ENCODE measurements around the gene KMT2B. TPM values are rescaled to one million over a fixed set of nuclear protein-coding genes. Genes with fewer than 3 reads are reported as not detected.
A peak's percentile ranks its signal among the peaks of the same experiment; 100 is the strongest.

Gene KMT2B
- total and polyA plus RNA-seq, 2 of the 8 experiments (the other 6 are each of a cell fraction or from before 2014, with no cell fraction given): 26.7 to 38.6 TPM

GRCh38 chr19:35740108-35740422 is 22.3 kb downstream of the KMT2B start:
- Histone ChIP-seq H3K4ac (replicated peaks; ENCODE audit: insufficient read length, low read depth, low read length) (no peak overlapping the region), H3K4me2 (ENCODE audit: insufficient read depth in 1 of 2, low read depth in 2 of 2, low read length in 2 of 2) (peak overlapping the region; percentile 70 to 78), H3K79me1 (ENCODE audit: low read depth, low read length) (no peaks in the 10 kb centered on the region; the same call in 1 of the 2 replicates), H3K14ac (ENCODE audit: insufficient read length) (no peak overlapping the region), H3K4me3 (ENCODE audit: extremely low read depth in 1 of 4, insufficient read depth in 2 of 4, low read depth in 3 of 4, low read length in 4 of 4) (peak overlapping the region; percentile 72 to 86 (median 78)), H3K23ac (ENCODE audit: insufficient read length) (no peak overlapping the region), H3K9ac (replicated peaks in 1 of 4; ENCODE audit: extremely low read depth in 1 of 4, low read depth in 3 of 4, low read length in 3 of 4) (peak overlapping the region in 3 of 4 experiments; percentile 29 to 52 (median 31); a peak in 6 of 7 replicates), H3K79me2 (ENCODE audit: control insufficient read depth in 1 of 2, insufficient read depth in 2 of 2, low read length in 2 of 2) (no peaks in the 10 kb centered on the region), H2BK15ac (ENCODE audit: low read length) (no peak overlapping the region), H2BK120ac (replicated peaks; ENCODE audit: low read depth, low read length) (no peak overlapping the region), H3K9me3 (ENCODE audit: insufficient read depth in 2 of 2, low read depth in 1 of 2, low read length in 1 of 2) (no peaks in the 10 kb centered on the region), H3K27me3 (replicated peaks in 1 of 4; ENCODE audit: control insufficient read depth in 3 of 4, extremely low read depth in 1 of 4, insufficient read depth in 3 of 4, low read length in 3 of 4) (no peaks in the 10 kb centered on the region), H3K56ac (replicated peaks; ENCODE audit: insufficient read length, low read depth, low read length) (no peak overlapping the region), H3K4me1 (replicated peaks in 1 of 4; ENCODE audit: control insufficient read depth in 3 of 4, insufficient read depth in 4 of 4, low read length in 3 of 4) (peaks cover 0 to 6% (median 3%) of the 10 kb centered on the region in 4 experiments; a peak in 3 of 7 replicates), H3K36me3 (ENCODE audit: control insufficient read depth in 2 of 4, insufficient read depth in 4 of 4, low read length in 3 of 4) (peaks cover 11 to 21% (median 17%) of the 10 kb centered on the region in 4 experiments; a peak in 6 of 8 replicates), H2AFZ (ENCODE audit: low read length) (peak overlapping the region; percentile 26; the same call in 1 of the 2 replicates), H4K8ac (ENCODE audit: extremely low read depth, insufficient read depth, low read length) (no peak overlapping the region), H4K5ac (ENCODE audit: insufficient read length, low read depth, low read length) (no peak overlapping the region), H4K20me1 (replicated peaks in 1 of 2; ENCODE audit: control insufficient read depth in 1 of 2, insufficient read depth in 2 of 2, low read length in 2 of 2) (peaks cover 0 to 9% of the 10 kb centered on the region in 2 experiments), H3K27ac (ENCODE audit: low read depth, low read length) (no peak overlapping the region), H4K91ac (replicated peaks; ENCODE audit: insufficient read length, low read length) (no peak overlapping the region), H3K18ac (ENCODE audit: extremely low read depth, low read length) (peak overlapping the region; percentile 83), H2AK5ac (ENCODE audit: low read depth, low read length) (no peak overlapping the region), H2BK12ac (ENCODE audit: low read depth, low read length) (no peak overlapping the region), H2BK20ac (ENCODE audit: low read length) (no peak overlapping the region), H3K23me2 (ENCODE audit: low read depth, low read length) (peaks cover 14% of the 10 kb centered on the region; the same call in 1 of the 2 replicates), H2BK5ac (ENCODE audit: low read depth, low read length) (no peak overlapping the region; the same call in 1 of the 2 replicates)
- FAIRE-seq (no peak), DNase-seq (ENCODE audit: low read depth in 1 of 2, low spot score in 2 of 2) (no peak)
- ChIA-PET CTCF (ENCODE audit: partially characterized antibody) (interaction anchor here (0.7 to 8.9 kb wide), 11 partner anchors 10 to 138 kb away, joined by 3 to 80 read pairs (median 4); no protein-coding TSS in a partner anchor), POLR2A (ENCODE audit: partially characterized antibody) (interaction anchor here (0.6 to 7.6 kb wide), 23 partner anchors 8 to 245 kb away, joined by 3 to 54 read pairs (median 4); partner anchors contain the start of genes APLP1, COX6B1, HSPB6 and LIN37)
- WGBS, 2 experiments (ENCODE audit: extremely low coverage in 1 of 2, insufficient coverage in 1 of 2, insufficient read length in 1 of 2, insufficient replicate concordance in 2 of 2, low coverage in 1 of 2, low lambda C conversion rate in 2 of 2, missing lambda C conversion rate in 1 of 2): 4% methylated on average over 14 of the region's 16 CpGs; no CpG with 5 or more reads in 1 of the 2 experiments
- TF ChIP-seq SAP30 (IDR thresholded peaks at IDR 0.05; ENCODE audit: insufficient read depth, insufficient replicate concordance, low read length) (no peak), POLR2A (IDR thresholded peaks at IDR 0.05; ENCODE audit: control extremely low read depth in 1 of 2, low read depth in 2 of 2, low read length in 2 of 2) (peak in 1 of 2 experiments; percentile 19; a peak in 1 of 3 replicates)

Data from H1 (cell line).